OCI-LY3 (cell line): ENCODE data around the gene XBP1.
"Not testable (repeated sequence)": the region's sequence is repeated elsewhere in the genome, so short reads cannot be mapped to it uniquely, and the experiment has no call there.

Experiments
- H2AFZ ChIP-seq: fragments of 200-600, 300-600 bp; shearing (Covaris generic); 2 replicates; pipeline ENCODE4 v1.6.0; 2014; ENCODE audit warnings: antibody characterized with exemption, low read depth, low read length
- H3K27ac ChIP-seq: fragments of 200-600, 300-600 bp; sonication (generic); 2 replicates; pipeline ENCODE4 v1.5.1; 2014; ENCODE audit warnings: mild to moderate bottlenecking, low read length, moderate library complexity, mixed read lengths
- H3K27me3 ChIP-seq: fragments of 200-600, 300-600 bp; sonication (generic); 2 replicates; pipeline ENCODE4 v1.6.1; 2014; ENCODE audit warnings: low read depth, low read length, mixed read lengths
- H3K36me3 ChIP-seq: fragments of 200-600, 300-600 bp; sonication (generic); replicated peaks from 2 replicates; pipeline ENCODE3; 2014; ENCODE audit warnings: low read depth, low read length, mixed read lengths
- H3K4me1 ChIP-seq: fragments of 300-600, 200-600 bp; sonication (generic); 2 replicates; pipeline ENCODE4 v1.6.1; 2014; ENCODE audit warnings: low read length, mixed read lengths
- H3K4me2 ChIP-seq: fragments of 200-600, 300-600 bp; sonication (generic); 2 replicates; pipeline ENCODE4 v1.6.1; 2014; ENCODE audit warnings: low read length, mixed read lengths
- H3K4me3 ChIP-seq: fragments of 300-600, 200-600 bp; sonication (generic); 2 replicates; pipeline ENCODE4 v1.5.1; 2014; ENCODE audit warnings: antibody characterized with exemption, mild to moderate bottlenecking, low read length, moderate library complexity
- H3K79me2 ChIP-seq: fragments of 300-600, 200-600 bp; shearing (Covaris generic); 2 replicates; pipeline ENCODE4 v1.6.1; 2014; ENCODE audit warnings: mild to moderate bottlenecking, low read length, mixed read lengths
- H3K9ac ChIP-seq: fragments of 300-600, 200-600 bp; shearing (Covaris generic); 2 replicates; pipeline ENCODE4 v1.6.0; 2014; ENCODE audit warnings: mild to moderate bottlenecking, low read length, moderate library complexity
- H3K9me3 ChIP-seq: fragments of 200-600, 300-600 bp; shearing (Covaris generic); 2 replicates; pipeline ENCODE4 v1.6.1; 2014; ENCODE audit warnings: low read length, mixed read lengths; ENCODE audit not compliant: insufficient read depth
- H4K20me1 ChIP-seq: fragments of 200-600, 300-600 bp; sonication (generic); 2 replicates; pipeline ENCODE4 v1.6.1; 2016; ENCODE audit warnings: low read length, mixed read lengths; ENCODE audit not compliant: insufficient read depth
- CTCF ChIP-seq: fragments of 200-600, 300-600 bp; sonication (generic); IDR thresholded peaks from 2 replicates; pipeline ENCODE4 v1.5.1; 2014; ENCODE audit warnings: antibody characterized with exemption, low read length, low read depth
- EZH2phosphoT487 ChIP-seq: fragments of 200-600 bp; shearing (Covaris generic); IDR thresholded peaks from 2 replicates; pipeline ENCODE4 v1.6.1; 2018; ENCODE audit warnings: antibody characterized with exemption, mixed run types, low read depth

Gene XBP1

GRCh38 chr22:28800308-28801041 is at the start of gene XBP1:
TSS of gene XBP1 (minus strand) at chr22:28800569.
- Histone ChIP-seq H3K27ac (peak within 1 kb of the TSS; percentile 77), H3K79me2 (peaks cover 73% of the 10 kb centered on the region), H3K4me2 (peak within 1 kb of the TSS; percentile 91)

GRCh38 chr22:28846994-28847393 is 46.6 kb upstream of the XBP1 start:
- peaks cover 9% of the 10 kb centered on the region for H3K36me3 ChIP-seq
- H3K4me1 ChIP-seq: no peaks in the 10 kb centered on the region
- no peak overlapping the region for H3K4me2 ChIP-seq
- H3K9ac ChIP-seq: no peak overlapping the region
- no peak overlapping the region for H3K4me3 ChIP-seq
- peaks cover 13% of the 10 kb centered on the region; the same call in 1 of the 2 replicates for H3K9me3 ChIP-seq
- no peaks in the 10 kb centered on the region for H4K20me1 ChIP-seq
- no peak overlapping the region for H3K27ac ChIP-seq
- no peaks in the 10 kb centered on the region for H3K79me2 ChIP-seq
- no peaks in the 10 kb centered on the region for H3K27me3 ChIP-seq
- TF ChIP-seq CTCF (no peak), EZH2phosphoT487 (no peak)
- no peak overlapping the region for H2AFZ ChIP-seq

More at GRCh38 chr22:28800308-28801041, at the start of gene XBP1:
- Histone ChIP-seq H3K27me3 (no peaks in the 10 kb centered on the region), H3K4me3 (peak within 1 kb of the TSS; percentile 82), H3K36me3 (peaks cover 32% of the 10 kb centered on the region), H4K20me1 (peaks cover 31% of the 10 kb centered on the region), H3K9ac (peak within 1 kb of the TSS; percentile 95), H2AFZ (peak within 1 kb of the TSS; percentile 18; the same call in 1 of the 2 replicates), H3K9me3 (no peaks in the 10 kb centered on the region), H3K4me1 (peaks cover 50% of the 10 kb centered on the region)
- no peak for TF ChIP-seq CTCF
- no peak for TF ChIP-seq EZH2phosphoT487

GRCh38 chr22:28844277-28844676 is 43.9 kb upstream of the XBP1 start:
- not testable (repeated sequence) for H3K4me2 ChIP-seq, H3K27ac ChIP-seq, H2AFZ ChIP-seq, H4K20me1 ChIP-seq, H3K79me2 ChIP-seq, H3K4me1 ChIP-seq, H3K4me3 ChIP-seq, H3K27me3 ChIP-seq, H3K9ac ChIP-seq, H3K36me3 ChIP-seq
- H3K9me3 ChIP-seq: peaks cover 13% of the 10 kb centered on the region; the same call in 1 of the 2 replicates

- Histone ChIP-seq H3K4me3 (no peak overlapping the region), H3K4me2 (no peak overlapping the region), H3K27ac (no peak overlapping the region), H3K79me2 (no peaks in the 10 kb centered on the region), H2AFZ (no peak overlapping the region), H3K36me3 (peaks cover 9% of the 10 kb centered on the region), H3K4me1 (no peaks in the 10 kb centered on the region), H3K9ac (no peak overlapping the region), H3K27me3 (no peaks in the 10 kb centered on the region), H4K20me1 (no peaks in the 10 kb centered on the region), H3K9me3 (peaks cover 13% of the 10 kb centered on the region; the same call in 1 of the 2 replicates)
- no peak for TF ChIP-seq EZH2phosphoT487
- no peak for TF ChIP-seq CTCF
Observed at GRCh38 chr22:28843633-28844032, 43.3 kb upstream of the XBP1 start.
